ENCODE results near the gene CCNJL.

DNA sequence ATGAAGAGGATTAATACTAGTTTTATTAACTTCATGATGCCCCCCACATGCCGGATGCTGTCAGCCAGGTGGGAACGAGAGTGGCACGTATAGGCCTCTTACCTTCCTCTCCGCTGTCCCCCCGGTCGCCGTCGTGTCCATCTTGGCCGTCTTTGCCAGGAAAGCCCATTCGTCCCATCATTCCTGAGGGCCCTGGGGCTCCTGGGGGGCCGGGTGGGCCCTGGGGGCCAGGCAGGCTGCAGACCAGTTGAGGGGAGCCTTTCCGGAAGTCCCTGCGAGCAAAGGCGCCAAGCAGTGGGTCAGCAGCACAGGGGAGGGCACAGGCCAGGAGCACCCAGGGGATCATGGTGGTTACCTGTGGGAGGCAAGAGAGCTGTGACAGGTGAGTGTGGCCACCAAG, 42.3 kb upstream of the CCNJL start:
- TF ChIP-seq, protein P1, sequence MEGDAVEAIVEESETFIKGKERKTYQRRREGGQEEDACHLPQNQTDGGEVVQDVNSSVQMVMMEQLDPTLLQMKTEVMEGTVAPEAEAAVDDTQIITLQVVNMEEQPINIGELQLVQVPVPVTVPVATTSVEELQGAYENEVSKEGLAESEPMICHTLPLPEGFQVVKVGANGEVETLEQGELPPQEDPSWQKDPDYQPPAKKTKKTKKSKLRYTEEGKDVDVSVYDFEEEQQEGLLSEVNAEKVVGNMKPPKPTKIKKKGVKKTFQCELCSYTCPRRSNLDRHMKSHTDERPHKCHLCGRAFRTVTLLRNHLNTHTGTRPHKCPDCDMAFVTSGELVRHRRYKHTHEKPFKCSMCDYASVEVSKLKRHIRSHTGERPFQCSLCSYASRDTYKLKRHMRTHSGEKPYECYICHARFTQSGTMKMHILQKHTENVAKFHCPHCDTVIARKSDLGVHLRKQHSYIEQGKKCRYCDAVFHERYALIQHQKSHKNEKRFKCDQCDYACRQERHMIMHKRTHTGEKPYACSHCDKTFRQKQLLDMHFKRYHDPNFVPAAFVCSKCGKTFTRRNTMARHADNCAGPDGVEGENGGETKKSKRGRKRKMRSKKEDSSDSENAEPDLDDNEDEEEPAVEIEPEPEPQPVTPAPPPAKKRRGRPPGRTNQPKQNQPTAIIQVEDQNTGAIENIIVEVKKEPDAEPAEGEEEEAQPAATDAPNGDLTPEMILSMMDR (IDR thresholded peaks at IDR 0.05): no peak
- TF ChIP-seq ZFX (IDR thresholded peaks at IDR 0.05; ENCODE audit: borderline replicate concordance): no peak

Data from 22Rv1 (cell line).